ENCODE data around the gene TSPAN9.

TSPAN9 gene

GRCh38 chr12:3251067-3251466 is 173.9 kb downstream of the TSPAN9 start:
- no peak overlapping the region for H3K4me2 ChIP-seq (ENCODE audit: low read length)
- no peaks in the 10 kb centered on the region for H3K36me3 ChIP-seq (ENCODE audit: control insufficient read depth, insufficient read depth, low read length)

GRCh38 chr12:3251691-3252090 is 174.5 kb downstream of the TSPAN9 start:
- Histone ChIP-seq H3K79me2 (peaks cover 6% of the 10 kb centered on the region), H3K4me1 (no peaks in the 10 kb centered on the region), H2AFZ (no peak overlapping the region), H3K4me2 (ENCODE audit: low read length) (no peak overlapping the region), H3K9ac (no peak overlapping the region), H3K36me3 (ENCODE audit: control insufficient read depth, insufficient read depth, low read length) (no peaks in the 10 kb centered on the region), H3K9me3 (ENCODE audit: control insufficient read depth, low read length) (no peaks in the 10 kb centered on the region), H3K27me3 (ENCODE audit: control insufficient read depth, insufficient read depth, low read length) (no peaks in the 10 kb centered on the region), H3K27ac (no peak overlapping the region), H3K4me3 (ENCODE audit: low read depth, low read length) (no peak overlapping the region)
- no peak for TF ChIP-seq CTCF (IDR thresholded peaks at IDR 0.05)

More at GRCh38 chr12:3251067-3251466, 173.9 kb downstream of the TSPAN9 start:
- no peak for TF ChIP-seq CTCF (IDR thresholded peaks at IDR 0.05)
- Histone ChIP-seq H3K9me3 (ENCODE audit: control insufficient read depth, low read length) (no peaks in the 10 kb centered on the region), H3K4me1 (no peaks in the 10 kb centered on the region), H3K4me3 (ENCODE audit: low read depth, low read length) (no peak overlapping the region), H3K9ac (no peak overlapping the region), H2AFZ (no peak overlapping the region), H3K27me3 (ENCODE audit: control insufficient read depth, insufficient read depth, low read length) (no peaks in the 10 kb centered on the region), H3K27ac (no peak overlapping the region), H3K79me2 (peaks cover 6% of the 10 kb centered on the region)

GRCh38 chr12:3252450-3252891 is 175.3 kb downstream of the TSPAN9 start:
- Histone ChIP-seq H3K4me3 (ENCODE audit: low read depth, low read length) (no peak overlapping the region), H3K9me3 (ENCODE audit: control insufficient read depth, low read length) (no peaks in the 10 kb centered on the region), H3K4me2 (ENCODE audit: low read length) (no peak overlapping the region), H3K27ac (no peak overlapping the region), H3K9ac (no peak overlapping the region), H2AFZ (no peak overlapping the region), H3K36me3 (ENCODE audit: control insufficient read depth, insufficient read depth, low read length) (no peaks in the 10 kb centered on the region), H3K79me2 (peaks cover 6% of the 10 kb centered on the region), H3K4me1 (no peaks in the 10 kb centered on the region), H3K27me3 (ENCODE audit: control insufficient read depth, insufficient read depth, low read length) (no peaks in the 10 kb centered on the region)
- TF ChIP-seq CTCF (IDR thresholded peaks at IDR 0.05): no peak

- no peaks in the 10 kb centered on the region for H3K4me1 ChIP-seq
- no peaks in the 10 kb centered on the region for H3K27me3 ChIP-seq (ENCODE audit: control insufficient read depth, insufficient read depth, low read length)
- H3K9ac ChIP-seq: no peak overlapping the region
- no peaks in the 10 kb centered on the region for H3K36me3 ChIP-seq (ENCODE audit: control insufficient read depth, insufficient read depth, low read length)
- TF ChIP-seq CTCF (IDR thresholded peaks at IDR 0.05): no peak
- H3K27ac ChIP-seq: no peak overlapping the region
- no peaks in the 10 kb centered on the region for H3K9me3 ChIP-seq (ENCODE audit: control insufficient read depth, low read length)
- no peak overlapping the region for H3K4me2 ChIP-seq (ENCODE audit: low read length)
- no peak overlapping the region for H2AFZ ChIP-seq
- H3K79me2 ChIP-seq: peaks cover 6% of the 10 kb centered on the region
- H3K4me3 ChIP-seq (ENCODE audit: low read depth, low read length): no peak overlapping the region
Measured at GRCh38 chr12:3253682-3254275, 176.6 kb downstream of the TSPAN9 start.

- no peak overlapping the region for H3K9ac ChIP-seq
- no peaks in the 10 kb centered on the region for H3K4me1 ChIP-seq
- no peak for TF ChIP-seq CTCF (IDR thresholded peaks at IDR 0.05)
- peaks cover 4% of the 10 kb centered on the region for H3K79me2 ChIP-seq
- H3K9me3 ChIP-seq (ENCODE audit: control insufficient read depth, low read length): no peaks in the 10 kb centered on the region
- H3K36me3 ChIP-seq (ENCODE audit: control insufficient read depth, insufficient read depth, low read length): no peaks in the 10 kb centered on the region
- no peaks in the 10 kb centered on the region for H3K27me3 ChIP-seq (ENCODE audit: control insufficient read depth, insufficient read depth, low read length)
- no peak overlapping the region for H2AFZ ChIP-seq
- no peak overlapping the region for H3K27ac ChIP-seq
- no peak overlapping the region for H3K4me2 ChIP-seq (ENCODE audit: low read length)
- no peak overlapping the region for H3K4me3 ChIP-seq (ENCODE audit: low read depth, low read length)
Measured at GRCh38 chr12:3255057-3255456, 177.9 kb downstream of the TSPAN9 start.
